22Rv1 (cell line): Measurements from ENCODE around the gene RASD2.

Source experiments
- ZFX ChIP-seq: fragments of 450-650 bp; IDR thresholded peaks from 2 replicates; pipeline ENCODE4 v1.6.1; 2017; ENCODE audit warnings: antibody characterized with exemption, borderline replicate concordance
- TF ChIP-seq, protein P1 (sequence below): fragments of 450-650 bp; IDR thresholded peaks from 2 replicates; pipeline ENCODE4 v1.5.1; 2017; ENCODE audit warnings: mild to moderate bottlenecking

DNA sequence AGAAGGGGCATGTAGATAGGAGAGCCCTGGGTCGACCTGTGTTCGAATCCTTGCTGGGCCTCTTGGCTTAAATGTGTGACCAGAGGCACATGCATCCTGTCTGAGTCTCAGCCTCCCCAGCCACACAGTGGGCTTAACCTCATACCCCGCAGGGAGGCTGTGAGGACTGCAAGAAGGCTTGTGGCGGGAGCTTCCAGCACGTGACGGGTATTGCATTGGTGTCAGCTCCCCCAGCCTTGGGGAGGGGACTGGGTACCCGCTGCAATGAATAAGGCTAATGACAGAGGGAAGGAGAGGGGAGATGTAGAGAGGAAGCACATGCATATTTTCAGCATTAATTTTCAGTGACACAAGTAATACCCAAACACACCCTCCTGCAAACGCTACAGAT is 8.1 kb downstream of the RASD2 start:
- TF ChIP-seq ZFX, result no peak
- TF ChIP-seq, protein P1, sequence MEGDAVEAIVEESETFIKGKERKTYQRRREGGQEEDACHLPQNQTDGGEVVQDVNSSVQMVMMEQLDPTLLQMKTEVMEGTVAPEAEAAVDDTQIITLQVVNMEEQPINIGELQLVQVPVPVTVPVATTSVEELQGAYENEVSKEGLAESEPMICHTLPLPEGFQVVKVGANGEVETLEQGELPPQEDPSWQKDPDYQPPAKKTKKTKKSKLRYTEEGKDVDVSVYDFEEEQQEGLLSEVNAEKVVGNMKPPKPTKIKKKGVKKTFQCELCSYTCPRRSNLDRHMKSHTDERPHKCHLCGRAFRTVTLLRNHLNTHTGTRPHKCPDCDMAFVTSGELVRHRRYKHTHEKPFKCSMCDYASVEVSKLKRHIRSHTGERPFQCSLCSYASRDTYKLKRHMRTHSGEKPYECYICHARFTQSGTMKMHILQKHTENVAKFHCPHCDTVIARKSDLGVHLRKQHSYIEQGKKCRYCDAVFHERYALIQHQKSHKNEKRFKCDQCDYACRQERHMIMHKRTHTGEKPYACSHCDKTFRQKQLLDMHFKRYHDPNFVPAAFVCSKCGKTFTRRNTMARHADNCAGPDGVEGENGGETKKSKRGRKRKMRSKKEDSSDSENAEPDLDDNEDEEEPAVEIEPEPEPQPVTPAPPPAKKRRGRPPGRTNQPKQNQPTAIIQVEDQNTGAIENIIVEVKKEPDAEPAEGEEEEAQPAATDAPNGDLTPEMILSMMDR, result no peak
